ENCODE data around the gene MAP1S. TPM values are rescaled to one million over a fixed set of nuclear protein-coding genes. Genes with fewer than 3 reads are reported as not detected.

The MAP1S gene
- total and polyA plus RNA-seq, 8 donors = 13.9 to 35.6 (median 22.3) TPM

DNA sequence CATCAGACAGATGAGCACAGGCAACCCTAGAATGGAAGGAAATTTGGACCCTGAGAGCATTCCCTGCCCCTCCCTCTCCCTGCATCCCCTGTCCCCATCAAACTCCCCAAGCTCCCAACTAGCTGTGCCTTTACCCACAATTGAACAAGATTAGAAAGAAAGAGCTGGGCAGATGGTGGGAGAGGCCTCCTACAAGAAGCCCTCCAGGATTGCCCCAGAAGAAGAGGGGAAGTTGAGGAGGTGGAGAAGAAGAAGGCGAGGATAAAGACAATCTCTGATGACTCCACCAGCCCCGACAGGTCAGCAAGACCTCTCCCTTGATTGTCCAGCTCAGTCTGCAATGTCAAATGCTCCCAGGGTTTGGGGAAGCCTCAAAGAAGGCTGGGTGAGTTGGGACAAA is 43.0 kb upstream of the MAP1S start:
- no peak for ATAC-seq
- no peaks in the 10 kb centered on the region for H3K4me1 ChIP-seq
- no peaks in the 10 kb centered on the region for H3K9me3 ChIP-seq
- 23 to 29% methylated on average over 2 of the region's 2 CpGs for WGBS, 2 donors
- H3K36me3 ChIP-seq = no peaks in the 10 kb centered on the region
- intact Hi-C loops (cut with DNase I) = no loop called here
- DNase-seq = no peak
- TF ChIP-seq, protein P1, sequence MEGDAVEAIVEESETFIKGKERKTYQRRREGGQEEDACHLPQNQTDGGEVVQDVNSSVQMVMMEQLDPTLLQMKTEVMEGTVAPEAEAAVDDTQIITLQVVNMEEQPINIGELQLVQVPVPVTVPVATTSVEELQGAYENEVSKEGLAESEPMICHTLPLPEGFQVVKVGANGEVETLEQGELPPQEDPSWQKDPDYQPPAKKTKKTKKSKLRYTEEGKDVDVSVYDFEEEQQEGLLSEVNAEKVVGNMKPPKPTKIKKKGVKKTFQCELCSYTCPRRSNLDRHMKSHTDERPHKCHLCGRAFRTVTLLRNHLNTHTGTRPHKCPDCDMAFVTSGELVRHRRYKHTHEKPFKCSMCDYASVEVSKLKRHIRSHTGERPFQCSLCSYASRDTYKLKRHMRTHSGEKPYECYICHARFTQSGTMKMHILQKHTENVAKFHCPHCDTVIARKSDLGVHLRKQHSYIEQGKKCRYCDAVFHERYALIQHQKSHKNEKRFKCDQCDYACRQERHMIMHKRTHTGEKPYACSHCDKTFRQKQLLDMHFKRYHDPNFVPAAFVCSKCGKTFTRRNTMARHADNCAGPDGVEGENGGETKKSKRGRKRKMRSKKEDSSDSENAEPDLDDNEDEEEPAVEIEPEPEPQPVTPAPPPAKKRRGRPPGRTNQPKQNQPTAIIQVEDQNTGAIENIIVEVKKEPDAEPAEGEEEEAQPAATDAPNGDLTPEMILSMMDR (IDR thresholded peaks at IDR 0.05) = no peak
- H3K4me3 ChIP-seq = no peak overlapping the region
- H3K27ac ChIP-seq = no peak overlapping the region
- FAIRE-seq = no peak
- peaks cover 0 to 3% (median under 1%) of the 10 kb centered on the region in 4 donors for H3K27me3 ChIP-seq

DNA sequence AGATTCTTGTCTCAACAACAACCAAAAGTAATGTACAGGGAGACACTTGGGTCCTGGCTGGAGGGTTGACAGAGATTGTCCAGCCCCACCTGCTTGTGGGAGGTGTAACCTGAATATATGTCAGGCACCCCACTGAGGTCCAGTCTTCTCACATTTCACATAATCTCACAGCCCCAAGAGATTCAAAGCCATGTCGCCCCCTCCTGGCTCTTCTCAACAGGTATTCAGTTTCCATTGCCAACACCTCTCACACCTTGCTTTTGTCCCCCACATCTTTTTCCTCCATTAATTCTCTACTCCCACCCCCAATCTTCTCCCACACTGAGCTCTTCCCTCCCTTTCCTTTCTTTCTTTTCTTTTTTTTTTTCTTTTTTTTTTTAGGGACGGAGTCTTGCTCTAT is 42.3 kb upstream of the MAP1S start:
- Histone ChIP-seq H3K27ac (no peak overlapping the region), H3K9me3 (no peaks in the 10 kb centered on the region), H3K4me3 (no peak overlapping the region), H3K36me3 (no peaks in the 10 kb centered on the region), H3K27me3 (peaks cover 0 to 9% (median 3%) of the 10 kb centered on the region in 4 donors), H3K4me1 (no peaks in the 10 kb centered on the region)
- FAIRE-seq (no peak), DNase-seq (no peak), ATAC-seq (no peak)
- intact Hi-C loops (cut with DNase I) = no loop called here
- 59 to 79% methylated on average over 2 of the region's 2 CpGs for WGBS, 2 donors
- TF ChIP-seq, protein P1 (IDR thresholded peaks at IDR 0.05) = no peak

DNA sequence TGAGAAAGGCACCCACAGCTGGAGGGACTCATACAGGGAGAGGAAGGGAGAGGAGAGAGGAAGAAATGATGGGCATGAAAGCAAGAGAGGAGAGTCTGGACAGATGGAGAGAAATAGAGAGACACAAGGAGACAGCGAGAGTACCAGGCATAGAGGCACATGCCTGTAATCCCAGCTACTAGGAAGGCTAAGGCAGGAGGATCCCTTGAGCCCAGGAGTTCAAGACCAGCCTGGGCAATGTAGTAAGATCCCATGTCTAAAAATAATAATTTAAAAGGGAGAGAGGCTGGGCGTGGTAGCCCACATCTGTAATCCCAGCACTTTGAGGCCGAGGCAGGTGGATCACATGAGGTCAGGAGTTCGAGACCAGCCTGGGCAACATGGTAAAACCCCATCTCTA is 40.4 kb upstream of the MAP1S start:
- no peak overlapping the region for H3K4me3 ChIP-seq
- FAIRE-seq = no peak
- intact Hi-C loops (cut with DNase I) = no loop called here
- no peaks in the 10 kb centered on the region for H3K36me3 ChIP-seq
- no peak for ATAC-seq
- peaks cover 0 to 10% (median 3%) of the 10 kb centered on the region in 4 donors for H3K27me3 ChIP-seq
- TF ChIP-seq, protein P1 (IDR thresholded peaks at IDR 0.05) = no peak
- no peak overlapping the region for H3K27ac ChIP-seq
- H3K4me1 ChIP-seq = no peaks in the 10 kb centered on the region
- no peak for DNase-seq
- 47 to 71% methylated on average over 4 of the region's 4 CpGs for WGBS, 2 donors
- no peaks in the 10 kb centered on the region for H3K9me3 ChIP-seq

DNA sequence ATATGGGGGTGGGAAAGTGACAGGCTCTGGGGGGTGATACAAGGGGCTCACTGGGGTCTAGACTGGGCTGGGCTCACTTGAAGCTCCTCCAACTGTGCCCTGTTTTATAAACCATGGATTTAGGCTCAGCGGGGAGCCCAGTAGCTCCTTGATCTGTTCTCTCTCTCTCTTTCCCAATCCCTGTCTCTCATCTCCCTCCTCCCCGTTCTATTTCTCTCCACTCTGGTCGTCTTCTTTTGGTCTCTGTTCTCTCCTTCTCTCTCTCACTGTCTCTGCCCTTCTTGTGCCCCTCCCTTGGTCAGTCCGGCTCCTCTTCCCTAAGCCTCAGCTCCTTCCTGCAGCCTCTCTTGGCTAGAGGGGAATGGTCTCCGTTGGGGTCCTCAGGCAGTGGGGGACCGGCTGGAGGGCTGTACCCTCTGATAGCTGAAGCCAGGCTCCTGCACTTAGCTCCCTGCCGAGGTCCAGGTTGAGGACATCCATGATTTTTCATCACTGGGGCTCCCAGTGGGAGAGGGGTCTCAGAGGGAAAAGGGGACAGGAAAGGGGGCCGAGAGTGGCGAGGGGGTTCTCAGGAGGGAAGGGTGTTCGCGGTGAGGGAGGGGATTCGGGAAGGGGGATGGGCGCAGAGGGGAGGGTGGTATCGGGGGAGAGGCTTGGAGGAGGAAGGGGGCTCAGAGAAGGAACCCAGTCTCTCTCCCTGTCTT is 39.6 kb upstream of the MAP1S start:
- no peaks in the 10 kb centered on the region for H3K4me1 ChIP-seq
- FAIRE-seq = no peak
- no peak overlapping the region for H3K4me3 ChIP-seq
- DNase-seq = no peak
- intact Hi-C loops (cut with DNase I) = no loop called here
- ATAC-seq = peak in 1 of 4 donors; percentile 7
- WGBS, 2 donors = 6 to 11% methylated on average over 13 to 14 of the region's 14 CpGs
- TF ChIP-seq, protein P1 (IDR thresholded peaks at IDR 0.05) = no peak
- H3K27ac ChIP-seq = no peak overlapping the region
- H3K27me3 ChIP-seq = peaks cover 0 to 18% (median 3%) of the 10 kb centered on the region in 4 donors
- H3K36me3 ChIP-seq = no peaks in the 10 kb centered on the region
- no peaks in the 10 kb centered on the region for H3K9me3 ChIP-seq

DNA sequence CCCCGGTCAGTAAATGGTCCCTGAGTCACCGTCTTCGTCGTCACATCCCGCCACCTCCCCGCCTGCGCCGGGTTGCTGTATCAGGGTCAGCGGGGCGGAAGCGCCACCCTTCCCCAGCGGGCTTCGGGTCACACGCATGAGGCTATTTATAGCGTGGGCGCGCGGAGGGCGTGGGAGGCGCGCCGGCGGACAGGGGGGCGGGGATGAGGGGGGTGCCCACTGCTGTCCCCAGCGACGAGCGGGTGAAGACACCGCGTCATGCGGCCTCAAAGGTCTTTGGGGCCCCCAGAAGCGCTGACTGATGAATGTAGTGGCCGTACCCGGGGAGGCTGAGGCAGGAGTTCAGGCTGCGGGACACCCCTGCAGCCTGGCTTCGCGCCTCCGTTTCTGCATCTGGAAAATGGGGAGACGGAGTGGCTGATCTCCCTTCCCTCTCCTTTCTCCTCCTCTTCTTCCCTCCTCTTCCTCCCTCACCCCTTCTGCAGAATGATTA is 39.0 kb upstream of the MAP1S start:
- Histone ChIP-seq H3K4me3 (no peak overlapping the region), H3K27ac (no peak overlapping the region), H3K4me1 (no peaks in the 10 kb centered on the region), H3K27me3 (peaks cover 0 to 19% (median 3%) of the 10 kb centered on the region in 4 donors), H3K9me3 (no peaks in the 10 kb centered on the region), H3K36me3 (no peaks in the 10 kb centered on the region)
- intact Hi-C loops (cut with DNase I) = no loop called here
- 5% methylated on average over 37 to 38 of the region's 38 CpGs for WGBS, 2 donors
- ATAC-seq (peak in 3 of 4 donors; percentile 84 to 93 (median 90)), FAIRE-seq (no peak), DNase-seq (peak; percentile 22 to 75 (median 36))
- TF ChIP-seq, protein P1 (IDR thresholded peaks at IDR 0.05) = no peak
